ENCODE results near the gene EPGN.

EPGN gene

GRCh38 chr4:74319470-74319869 is 11.2 kb downstream of the EPGN start:
- no peak overlapping the region for H3K4me3 ChIP-seq (ENCODE audit: control insufficient read depth, low read depth, low read length)
- no peak for TF ChIP-seq CTCF (IDR thresholded peaks at IDR 0.05; ENCODE audit: control insufficient read depth, insufficient read depth, low read depth, low read length, missing control alignments)
- DNase-seq (ENCODE audit: low read depth), result no peak

GRCh38 chr4:74320559-74321118 is 12.4 kb downstream of the EPGN start:
- no peak overlapping the region for H3K4me3 ChIP-seq (ENCODE audit: control insufficient read depth, low read depth, low read length)
- no peak for DNase-seq (ENCODE audit: low read depth)
- peak; percentile 63 for TF ChIP-seq CTCF (IDR thresholded peaks at IDR 0.05; ENCODE audit: control insufficient read depth, insufficient read depth, low read depth, low read length, missing control alignments)

- no peak for TF ChIP-seq CTCF (IDR thresholded peaks at IDR 0.05; ENCODE audit: control insufficient read depth, insufficient read depth, low read depth, low read length, missing control alignments)
- DNase-seq (ENCODE audit: low read depth), result no peak
- H3K4me3 ChIP-seq (ENCODE audit: control insufficient read depth, low read depth, low read length), result no peak overlapping the region
These were observed 14.0 kb downstream of the EPGN start for GRCh38 chr4:74322301-74322700.

- no peak for DNase-seq (ENCODE audit: low read depth)
- no peak for TF ChIP-seq CTCF (IDR thresholded peaks at IDR 0.05; ENCODE audit: control insufficient read depth, insufficient read depth, low read depth, low read length, missing control alignments)
- H3K4me3 ChIP-seq (ENCODE audit: control insufficient read depth, low read depth, low read length), result no peak overlapping the region
These were observed 15.4 kb downstream of the EPGN start for GRCh38 chr4:74323663-74324062.

- DNase-seq (ENCODE audit: low read depth), result no peak
- H3K4me3 ChIP-seq (ENCODE audit: control insufficient read depth, low read depth, low read length), result no peak overlapping the region
- no peak for TF ChIP-seq CTCF (IDR thresholded peaks at IDR 0.05; ENCODE audit: control insufficient read depth, insufficient read depth, low read depth, low read length, missing control alignments)
These were observed 16.0 kb downstream of the EPGN start for GRCh38 chr4:74324262-74324661.

- no peak for TF ChIP-seq CTCF (IDR thresholded peaks at IDR 0.05; ENCODE audit: control insufficient read depth, insufficient read depth, low read depth, low read length, missing control alignments)
- H3K4me3 ChIP-seq (ENCODE audit: control insufficient read depth, low read depth, low read length), result no peak overlapping the region
- no peak for DNase-seq (ENCODE audit: low read depth)
These were observed 17.6 kb downstream of the EPGN start for GRCh38 chr4:74325886-74326285.

- DNase-seq (ENCODE audit: low read depth), result no peak
- no peak overlapping the region for H3K4me3 ChIP-seq (ENCODE audit: control insufficient read depth, low read depth, low read length)
- TF ChIP-seq CTCF (IDR thresholded peaks at IDR 0.05; ENCODE audit: control insufficient read depth, insufficient read depth, low read depth, low read length, missing control alignments), result no peak
These were observed 19.5 kb downstream of the EPGN start for GRCh38 chr4:74327762-74328161.
